Psoas muscle (tissue), 8 donors: ENCODE data around the gene ATP6AP1. TPM values are rescaled to one million over a fixed set of nuclear protein-coding genes. Genes with fewer than 3 reads are reported as not detected.

Source experiments
- ATAC-seq, 4 donors: fragments of 200-7000 bp; cut with Tn5 transposase; one replicate each; pipeline ENCODE4 v1.9.1; 2020; ENCODE audit warnings: moderate library complexity in 3 of 4, mild to moderate bottlenecking in 2 of 4
- DNase-seq, 2 donors: peaks; one replicate each; pipeline ENCODE4 v3.0.0-alpha.2; 2020
- H3K27ac ChIP-seq: fragments of 200-600 bp; one replicate; pipeline ENCODE4 v1.8.0; 2022
- H3K27me3 ChIP-seq, 3 donors: fragments of 200-600 bp in 1 of 3; one replicate each; pipeline versions ENCODE4 v1.6.1 to v1.8.0; 2013 to 2022; ENCODE audit warnings: low read length in 2 of 3, mild to moderate bottlenecking in 2 of 3, moderate library complexity in 1 of 3; ENCODE audit not compliant: insufficient read depth in 3 of 3
- H3K36me3 ChIP-seq, 2 donors: fragments of 200-600 bp in 1 of 2; one replicate each; pipeline versions ENCODE4 v1.6.1 to v1.8.0; 2013 to 2022; ENCODE audit warnings: low read depth in 1 of 2, mild to moderate bottlenecking in 1 of 2, moderate library complexity in 1 of 2; ENCODE audit not compliant: insufficient read depth in 1 of 2
- H3K4me1 ChIP-seq: fragments of 200-600 bp; one replicate; pipeline ENCODE4 v1.8.0; 2022
- H3K4me3 ChIP-seq: fragments of 200-600 bp; one replicate; pipeline ENCODE4 v1.8.0; 2022; ENCODE audit warnings: mild to moderate bottlenecking
- H3K9me3 ChIP-seq: fragments of 200-600 bp; one replicate; pipeline ENCODE4 v1.8.0; 2022
- WGBS, 3 donors: extraction: QIAGEN DNeasy Blood & Tissue Kit; methylation state at CpG; one replicate each; pipeline versions ENCODE4 v1.1.6 to v1.1.7; 2013; 5-methylcytosine and 5-hydroxymethylcytosine counted together
- intact Hi-C, 2 donors: fragments of 100-400 bp; cut with DNase I; formaldehyde crosslinking; loops; one replicate each; pipeline versions ENCODE4 v1.11.0 to v1.14.2; 2022
- polyA plus RNA-seq, 3 donors: library from polyadenylated mRNA; stranded (reverse); fragments of 200-250 nt; gene quantifications; one replicate each; pipeline ENCODE4 v1.2.3, GENCODE V29; 2013
- total RNA-seq, 4 donors: library from RNA; stranded (reverse); fragmentation: NEBNext Ultra II Directional in 2 of 4; extraction: Animal tissue kit (Norgen Biotek cat#: 25700) in 2 of 4; gene quantifications; one replicate each; pipeline versions ENCODE4 v1.2.1 to v1.2.4, GENCODE V29; 2021 to 2023
- TF ChIP-seq, protein P1 (sequence below): fragments of 200-600 bp; IDR thresholded peaks from one replicate; pipeline ENCODE4 v1.8.0; 2022; ENCODE audit warnings: antibody characterized with exemption
- donor health status: healthy with polysubstance abuse.
- donor health status: DM: no; HTN: no; CAD: no; lungs with moderate emphysema.
- donor health status: Bipolar disorder and iron deficiency.
- donor health status: healthy.
- donor health status: DM: yes; HTN: yes; CAD: no.
- donor health status: DM: no; HTN: no; CAD: no.
- donor health status: DM: no; HTN: no; CAD: no.
- donor health status: DM: yes; HTN: yes; CAD: no.

ATP6AP1 gene
- total and polyA plus RNA-seq, 7 donors, result 28.3 to 38.6 (median 34.3) TPM

DNA sequence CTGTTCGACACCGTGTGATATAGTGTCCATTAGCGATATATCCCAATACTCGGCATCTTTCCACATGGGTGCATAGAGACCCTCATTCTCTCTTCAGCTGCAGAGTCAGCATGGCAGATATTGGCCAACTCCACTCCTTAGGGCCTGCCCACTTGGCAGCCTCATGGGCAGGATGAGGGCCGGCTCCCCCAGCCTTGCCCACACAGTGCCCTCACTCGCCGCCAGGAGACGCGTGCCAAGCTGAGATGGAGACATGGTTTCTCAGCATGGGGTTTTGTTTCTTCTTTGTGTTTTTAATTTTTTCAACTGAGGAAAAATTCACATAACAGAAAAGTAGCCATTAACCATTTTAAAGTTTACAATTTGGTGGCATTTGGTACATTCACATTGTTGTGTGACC is 24.3 kb downstream of the ATP6AP1 start:
- no peaks in the 10 kb centered on the region for H3K9me3 ChIP-seq
- intact Hi-C loops, result no loop called here
- DNase-seq, result no peak
- H3K27me3 ChIP-seq, result no peaks in the 10 kb centered on the region
- no peaks in the 10 kb centered on the region for H3K4me1 ChIP-seq
- no peak overlapping the region for H3K27ac ChIP-seq
- H3K36me3 ChIP-seq, result peaks cover 2 to 47% of the 10 kb centered on the region in 2 donors
- 76 to 84% (median 81%) methylated on average over 9 of the region's 9 CpGs for WGBS, 3 donors
- no peak for ATAC-seq
- TF ChIP-seq, protein P1, sequence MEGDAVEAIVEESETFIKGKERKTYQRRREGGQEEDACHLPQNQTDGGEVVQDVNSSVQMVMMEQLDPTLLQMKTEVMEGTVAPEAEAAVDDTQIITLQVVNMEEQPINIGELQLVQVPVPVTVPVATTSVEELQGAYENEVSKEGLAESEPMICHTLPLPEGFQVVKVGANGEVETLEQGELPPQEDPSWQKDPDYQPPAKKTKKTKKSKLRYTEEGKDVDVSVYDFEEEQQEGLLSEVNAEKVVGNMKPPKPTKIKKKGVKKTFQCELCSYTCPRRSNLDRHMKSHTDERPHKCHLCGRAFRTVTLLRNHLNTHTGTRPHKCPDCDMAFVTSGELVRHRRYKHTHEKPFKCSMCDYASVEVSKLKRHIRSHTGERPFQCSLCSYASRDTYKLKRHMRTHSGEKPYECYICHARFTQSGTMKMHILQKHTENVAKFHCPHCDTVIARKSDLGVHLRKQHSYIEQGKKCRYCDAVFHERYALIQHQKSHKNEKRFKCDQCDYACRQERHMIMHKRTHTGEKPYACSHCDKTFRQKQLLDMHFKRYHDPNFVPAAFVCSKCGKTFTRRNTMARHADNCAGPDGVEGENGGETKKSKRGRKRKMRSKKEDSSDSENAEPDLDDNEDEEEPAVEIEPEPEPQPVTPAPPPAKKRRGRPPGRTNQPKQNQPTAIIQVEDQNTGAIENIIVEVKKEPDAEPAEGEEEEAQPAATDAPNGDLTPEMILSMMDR, result no peak
- H3K4me3 ChIP-seq, result no peak overlapping the region

DNA sequence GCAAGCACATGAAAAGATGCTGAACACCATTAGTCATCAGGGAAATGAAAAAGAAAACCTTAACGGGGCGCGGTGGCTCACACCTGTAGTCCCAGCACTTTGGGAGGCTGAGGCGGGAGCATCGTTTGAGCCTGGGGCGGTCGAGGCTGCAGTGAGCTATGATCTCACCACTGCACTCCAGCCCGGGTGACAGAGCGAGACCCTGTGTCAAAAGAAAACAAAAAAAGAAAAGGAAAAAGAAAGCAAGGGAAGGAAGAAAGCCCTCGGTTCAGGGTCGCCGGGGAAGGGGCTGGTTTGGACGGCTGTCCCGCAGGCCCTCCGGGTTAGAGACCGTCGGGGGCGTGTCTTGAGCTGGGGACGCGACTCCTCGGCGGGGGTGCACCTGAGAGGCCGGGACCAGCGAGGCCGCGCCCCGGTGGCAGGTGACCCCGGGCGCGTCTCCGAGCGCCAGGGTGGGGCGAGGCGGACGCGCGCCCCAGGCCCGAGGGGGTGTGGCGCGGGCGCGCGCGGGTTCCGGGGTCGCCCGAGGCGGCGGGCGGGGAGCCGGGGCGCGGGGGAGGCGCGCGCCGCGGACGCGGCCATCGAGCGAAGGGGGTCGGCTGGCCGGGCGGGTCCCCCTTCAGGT is 29.1 kb downstream of the ATP6AP1 start:
- WGBS, 3 donors, result 4 to 32% (median 12%) methylated on average over 17 to 65 of the region's 65 CpGs
- intact Hi-C loops, result no loop called here
- peak overlapping the region; percentile 41 for H3K27ac ChIP-seq
- no peaks in the 10 kb centered on the region for H3K9me3 ChIP-seq
- peak; percentile 22 to 53 (median 46) for ATAC-seq
- peak overlapping the region; percentile 69 for H3K4me3 ChIP-seq
- DNase-seq, result no peak
- no peaks in the 10 kb centered on the region for H3K27me3 ChIP-seq
- TF ChIP-seq, protein P1, result no peak
- no peaks in the 10 kb centered on the region for H3K4me1 ChIP-seq
- H3K36me3 ChIP-seq, result peaks cover 0 to 13% of the 10 kb centered on the region in 2 donors

DNA sequence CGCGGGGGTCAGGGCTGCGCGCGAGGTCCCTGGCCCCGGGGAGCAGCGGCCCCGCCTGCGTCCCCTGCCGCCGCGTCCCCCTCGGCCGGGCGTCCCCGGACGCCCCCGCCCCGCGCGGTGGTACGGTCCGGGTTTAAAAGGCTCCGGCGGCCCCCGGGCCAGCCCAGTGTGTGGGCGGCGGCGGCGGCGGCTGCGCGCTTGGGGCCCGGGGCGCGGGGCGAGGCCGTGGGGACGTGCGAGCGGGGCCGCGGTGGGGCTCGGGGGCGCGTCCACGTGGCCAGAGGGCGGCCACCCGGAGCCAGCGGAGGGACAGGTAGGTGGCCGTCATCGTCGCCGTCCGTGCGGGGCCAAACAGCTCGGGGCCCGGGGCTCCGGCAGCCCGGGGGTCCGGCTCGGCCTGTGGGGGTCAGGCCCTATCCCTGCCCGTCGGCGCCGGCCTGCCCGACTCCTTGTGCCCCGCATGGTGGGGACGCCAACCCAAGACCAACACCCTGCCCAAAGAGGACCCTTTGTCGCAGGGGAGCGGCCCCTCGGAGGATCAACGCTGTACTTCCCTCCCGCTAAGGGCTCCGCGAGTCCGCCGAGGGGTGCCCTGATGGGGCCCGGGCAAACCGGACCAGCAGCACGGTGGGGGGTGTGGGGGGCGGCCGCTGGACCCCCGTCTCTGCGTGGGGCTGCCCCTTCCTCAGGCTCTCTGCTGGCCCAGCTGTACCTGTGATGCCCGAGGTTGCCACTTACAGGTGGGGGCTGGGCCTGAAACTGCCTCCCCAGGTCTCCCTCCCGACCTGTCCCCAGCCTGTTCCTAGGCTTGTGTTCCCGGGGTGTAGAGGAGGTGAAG is 29.9 kb downstream of the ATP6AP1 start, which contains the start of gene PLXNA3:
PLXNA3 (plus strand) TSS at position 166 of the 838 bp plus-strand sequence. CDS start 1,903 bp downstream, outside the sequence.
- H3K9me3 ChIP-seq, result no peaks in the 10 kb centered on the region
- no peaks in the 10 kb centered on the region for H3K27me3 ChIP-seq
- no peaks in the 10 kb centered on the region for H3K4me1 ChIP-seq
- DNase-seq (peak; percentile 53 to 68), ATAC-seq (peak; percentile 53 to 75 (median 65))
- H3K4me3 ChIP-seq, result peak within 1 kb of the TSS; percentile 69
- 2 to 38% (median 20%) methylated on average over 1 to 84 of the region's 88 CpGs for WGBS, 3 donors
- intact Hi-C loops, result no loop called here
- TF ChIP-seq, protein P1, result no peak
- peaks cover 0 to 6% of the 10 kb centered on the region in 2 donors for H3K36me3 ChIP-seq
- H3K27ac ChIP-seq, result peak within 1 kb of the TSS; percentile 41

- no peak for DNase-seq
- no peaks in the 10 kb centered on the region for H3K27me3 ChIP-seq
- H3K36me3 ChIP-seq, result peaks cover 0 to 5% of the 10 kb centered on the region in 2 donors
- no peaks in the 10 kb centered on the region for H3K9me3 ChIP-seq
- no peaks in the 10 kb centered on the region for H3K4me1 ChIP-seq
- intact Hi-C loops, result no loop called here
- H3K4me3 ChIP-seq, result peak overlapping the region; percentile 69
- TF ChIP-seq, protein P1, result no peak
- WGBS, 3 donors, result 45 to 64% (median 58%) methylated on average over 7 to 15 of the region's 15 CpGs
- H3K27ac ChIP-seq, result no peak overlapping the region
- ATAC-seq, result peak; percentile 50 to 83 (median 71)
Observed at GRCh38 chrX:154458954-154459778, 30.7 kb downstream of the ATP6AP1 start.
